T-cell (primary cell): ENCODE data around the gene MUC4. TPM values are rescaled to one million over a fixed set of nuclear protein-coding genes. Genes with fewer than 3 reads are reported as not detected.

Source experiments
- ATAC-seq, 4 experiments: fragments of 200-7000 bp in 3 of 4; fragments of 150-1000 bp in 1 of 4; cut with Tn5 transposase; replicated peaks in 1 of 4; 1 replicate in 3 of 4; 2 replicates in 1 of 4; pipeline ENCODE4 v1.10.0; 2021; ENCODE audit warnings: moderate library complexity in 3 of 4, mild to moderate bottlenecking in 2 of 4, moderate number of reproducible peaks in 1 of 4
- CTCF ChIA-PET, 2 donors: fragments of 300-600 bp; sonication (Branson Sonifier 250); formaldehyde crosslinking; loops; one replicate each; lab custom pipeline; 2022; ENCODE audit warnings: antibody characterized with exemption in 2 of 2; lab: Charles Lee
- POLR2A ChIA-PET, 2 donors: fragments of 300-600 bp; sonication (Branson Sonifier 250); formaldehyde crosslinking; loops; one replicate each; lab custom pipeline; 2022; ENCODE audit warnings: antibody characterized with exemption in 2 of 2; lab: Charles Lee
- DNase-seq, 35 experiments: peaks; one replicate each; pipeline versions ENCODE4 v3.0.0 to v3.0.0-alpha.2; 2013 to 2023
- H3K27ac ChIP-seq: one replicate; pipeline ENCODE4 v1.5.1; 2013; ENCODE audit warnings: low read length
- H3K27me3 ChIP-seq, 2 experiments: replicated peaks in 1 of 2; 1 replicate in 1 of 2; 2 replicates in 1 of 2; pipeline versions ENCODE4 v1.6.1 to v1.7.0; 2013; ENCODE audit warnings: low read length in 1 of 2, mixed read lengths in 1 of 2; ENCODE audit not compliant: control insufficient read depth in 2 of 2, insufficient read depth in 2 of 2; ENCODE audit errors: extremely low read depth in 1 of 2
- H3K36me3 ChIP-seq, 2 donors: 1 replicate in 1 of 2; 2 replicates in 1 of 2; pipeline versions ENCODE4 v1.6.1 to v1.7.0; 2013; ENCODE audit warnings: low read length in 1 of 2; ENCODE audit not compliant: control insufficient read depth in 2 of 2, insufficient read depth in 1 of 2; ENCODE audit errors: extremely low read depth in 1 of 2
- H3K4me1 ChIP-seq, 2 experiments: 1 replicate in 1 of 2; 2 replicates in 1 of 2; pipeline versions ENCODE4 v1.6.1 to v1.7.0; 2013; ENCODE audit warnings: low read length in 2 of 2, mixed read lengths in 1 of 2; ENCODE audit not compliant: insufficient read depth in 2 of 2, control insufficient read depth in 1 of 2; ENCODE audit errors: extremely low read depth in 1 of 2
- H3K4me3 ChIP-seq, 2 donors: 1 replicate in 1 of 2; 2 replicates in 1 of 2; pipeline versions ENCODE4 v1.5.1 to v1.7.0; 2013; ENCODE audit warnings: mild to moderate bottlenecking in 2 of 2, low read length in 1 of 2, moderate library complexity in 1 of 2; ENCODE audit not compliant: control insufficient read depth in 1 of 2; ENCODE audit errors: extremely low read depth in 1 of 2
- H3K9me3 ChIP-seq: 2 replicates; pipeline ENCODE4 v1.7.0; 2013
- H3K27ac Mint-ChIP-seq, 2 donors: one replicate each; pipeline ENCODE4 v1.8.0; 2020 to 2021; ENCODE audit warnings: mild to moderate bottlenecking in 2 of 2, mixed read lengths in 2 of 2
- H3K27me3 Mint-ChIP-seq, 2 donors: one replicate each; pipeline ENCODE4 v1.8.0; 2021 to 2022; ENCODE audit warnings: mixed read lengths in 2 of 2
- H3K36me3 Mint-ChIP-seq: one replicate; pipeline ENCODE4 v1.8.0; 2021; ENCODE audit warnings: mixed read lengths
- H3K4me1 Mint-ChIP-seq, 3 donors: one replicate each; pipeline ENCODE4 v1.8.0; 2020 to 2022; ENCODE audit warnings: mixed read lengths in 3 of 3, mild to moderate bottlenecking in 1 of 3
- H3K4me3 Mint-ChIP-seq, 3 donors: one replicate each; pipeline ENCODE4 v1.8.0; 2020 to 2022; ENCODE audit warnings: mild to moderate bottlenecking in 3 of 3, mixed read lengths in 3 of 3, moderate library complexity in 3 of 3
- H3K9me3 Mint-ChIP-seq, 3 donors: one replicate each; pipeline ENCODE4 v1.8.0; 2020 to 2022; ENCODE audit warnings: mixed read lengths in 3 of 3
- WGBS: methylation state at CpG from one replicate; pipeline ENCODE4 v1.1.5; 2013; ENCODE audit warnings: missing lambda C conversion rate; ENCODE audit not compliant: insufficient coverage; 5-methylcytosine and 5-hydroxymethylcytosine counted together
- total RNA-seq, 35 experiments: library from RNA in 6 of 35; stranded (reverse) in 6 of 35; fragments of 120-200 nt in 1 of 35; gene quantifications; one replicate each; pipeline versions ENCODE4 v1.2.1 to v1.2.4 and lab custom pipeline; 2013 to 2026

MUC4 gene
- total RNA-seq, 5 donors from 2014 or later (not counting 1 experiment from before 2014, with no cell fraction given): 0.03 to 0.16 (median 0.05) TPM; not detected in 1

DNA sequence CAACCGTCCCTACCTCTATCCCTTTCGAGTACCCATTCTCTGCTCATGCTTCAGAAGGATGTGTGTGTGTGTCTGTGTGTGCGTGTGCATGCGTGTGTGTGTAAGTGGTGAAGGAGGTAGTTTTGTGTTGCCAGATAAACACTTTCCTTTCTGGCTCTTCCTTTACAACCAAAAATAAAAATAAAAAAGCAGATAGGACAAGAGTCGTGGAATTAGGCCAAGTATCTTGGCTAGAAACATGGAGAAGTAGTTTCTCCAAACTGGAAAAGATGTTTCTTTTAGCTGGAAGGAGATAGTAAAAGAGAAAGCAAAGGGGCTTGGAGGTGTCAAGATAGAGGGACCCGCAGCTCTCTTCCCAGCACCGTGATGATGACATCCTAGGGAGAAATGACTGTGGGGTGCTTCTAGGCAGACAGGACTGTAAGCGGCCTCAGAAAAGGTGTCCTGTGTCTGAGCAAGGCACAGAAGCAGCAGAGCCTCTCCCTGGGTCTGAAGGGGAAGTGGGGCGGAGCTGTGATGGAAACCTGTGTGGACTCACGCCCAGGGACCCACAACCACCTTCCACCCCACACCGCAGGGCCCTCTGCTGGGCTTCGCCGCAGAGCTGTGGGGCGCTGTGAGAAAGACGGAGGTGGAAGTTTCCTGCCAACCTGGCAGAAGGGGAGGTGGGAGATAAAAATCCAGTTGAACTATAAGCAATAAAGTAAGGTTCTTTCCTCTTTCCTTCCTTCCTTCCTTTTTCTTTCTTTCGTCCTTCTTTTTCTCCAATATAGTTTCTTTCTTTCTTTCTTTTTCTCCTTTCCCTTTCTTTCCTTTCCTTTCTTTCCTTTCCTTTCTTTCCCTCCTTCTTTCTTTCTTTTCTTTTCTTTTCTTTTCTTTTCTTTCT lies 55.7 kb downstream of the MUC4 start:
- Mint-ChIP-seq H3K27ac (no peak overlapping the region), H3K4me3 (no peak overlapping the region), H3K27me3 (peaks cover 25 to 39% of the 10 kb centered on the region in 2 donors), H3K9me3 (no peaks in the 10 kb centered on the region), H3K36me3 (no peaks in the 10 kb centered on the region), H3K4me1 (peaks cover 0 to 5% (median 2%) of the 10 kb centered on the region in 3 donors)
- POLR2A ChIA-PET: no interaction called here
- H3K4me3 ChIP-seq: no peak overlapping the region
- peak in 22 of 35 experiments; percentile 11 to 59 (median 30) for DNase-seq
- no peaks in the 10 kb centered on the region for H3K36me3 ChIP-seq
- peaks cover 0 to 5% of the 10 kb centered on the region in 2 experiments for H3K4me1 ChIP-seq
- H3K27me3 ChIP-seq: peaks cover 0 to 49% of the 10 kb centered on the region in 2 experiments
- peak; percentile 43 to 69 (median 51) for ATAC-seq
- CTCF ChIA-PET: interaction anchor here in 1 of 2 donors (0.6 kb wide), 1 partner anchor 97 kb away, joined by 3 read pairs; no protein-coding TSS in a partner anchor
- no peaks in the 10 kb centered on the region for H3K9me3 ChIP-seq
- WGBS: 65% methylated on average over 4 of the region's 16 CpGs
- no peak overlapping the region for H3K27ac ChIP-seq

DNA sequence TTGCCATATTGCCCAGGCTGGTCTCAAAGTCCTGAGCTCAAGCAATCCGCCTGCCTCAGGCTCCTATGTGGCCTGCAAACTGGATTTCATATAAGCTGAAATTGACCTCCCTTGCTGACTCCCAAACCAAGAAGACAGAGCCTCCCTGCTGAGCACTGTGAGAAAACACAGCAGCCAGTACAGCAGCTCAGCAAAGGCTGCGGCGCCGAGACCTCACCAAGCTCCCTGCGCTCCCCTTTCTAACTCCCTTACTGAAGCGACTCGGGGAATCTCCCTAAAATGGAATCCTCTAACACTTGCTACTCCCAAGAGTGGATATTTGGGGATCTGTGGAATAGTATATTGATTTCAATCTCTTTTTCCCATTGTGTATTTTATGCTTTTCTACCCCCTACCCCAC lies 56.3 kb downstream of the MUC4 start:
- peak in 1 of 35 experiments; percentile 10 for DNase-seq
- no peaks in the 10 kb centered on the region for H3K36me3 Mint-ChIP-seq
- Histone ChIP-seq H3K27ac (no peak overlapping the region), H3K27me3 (peaks cover 0 to 42% of the 10 kb centered on the region in 2 experiments), H3K4me1 (peaks cover 0 to 5% of the 10 kb centered on the region in 2 experiments), H3K4me3 (no peak overlapping the region), H3K36me3 (no peaks in the 10 kb centered on the region), H3K9me3 (no peaks in the 10 kb centered on the region)
- ChIA-PET POLR2A (interaction anchor here in 1 of 2 donors (0.5 kb wide), 1 partner anchor 702 kb away, joined by 4 read pairs; no protein-coding TSS in a partner anchor), CTCF (no interaction called here)
- H3K27me3 Mint-ChIP-seq: peaks cover 20 to 33% of the 10 kb centered on the region in 2 donors
- WGBS: 100% methylated on average over 1 of the region's 7 CpGs
- no peak overlapping the region for H3K27ac Mint-ChIP-seq
- no peak for ATAC-seq
- H3K9me3 Mint-ChIP-seq: no peaks in the 10 kb centered on the region
- no peak overlapping the region for H3K4me3 Mint-ChIP-seq
- H3K4me1 Mint-ChIP-seq: peaks cover 0 to 5% (median 2%) of the 10 kb centered on the region in 3 donors

DNA sequence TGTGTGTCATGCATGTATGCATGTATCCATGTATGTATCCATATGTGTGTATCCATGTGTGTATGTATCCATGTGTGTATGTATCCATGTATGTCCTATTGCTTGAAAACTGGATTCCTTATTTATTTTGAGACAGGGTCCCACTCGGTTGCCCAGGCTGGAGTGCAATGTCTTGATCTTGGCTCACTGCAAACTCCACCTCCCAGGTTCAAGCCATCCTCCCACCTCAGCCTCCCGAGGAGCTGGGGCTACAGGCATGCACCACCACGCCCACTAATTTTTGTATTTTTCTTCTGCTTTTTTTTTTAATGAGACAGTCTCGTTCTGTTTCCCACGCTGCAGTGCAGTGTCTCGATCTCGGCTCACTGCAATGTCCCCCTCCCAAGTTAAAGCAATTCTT lies 56.8 kb downstream of the MUC4 start:
- 85% methylated on average over 3 of the region's 7 CpGs for WGBS
- CTCF ChIA-PET: no interaction called here

DNA sequence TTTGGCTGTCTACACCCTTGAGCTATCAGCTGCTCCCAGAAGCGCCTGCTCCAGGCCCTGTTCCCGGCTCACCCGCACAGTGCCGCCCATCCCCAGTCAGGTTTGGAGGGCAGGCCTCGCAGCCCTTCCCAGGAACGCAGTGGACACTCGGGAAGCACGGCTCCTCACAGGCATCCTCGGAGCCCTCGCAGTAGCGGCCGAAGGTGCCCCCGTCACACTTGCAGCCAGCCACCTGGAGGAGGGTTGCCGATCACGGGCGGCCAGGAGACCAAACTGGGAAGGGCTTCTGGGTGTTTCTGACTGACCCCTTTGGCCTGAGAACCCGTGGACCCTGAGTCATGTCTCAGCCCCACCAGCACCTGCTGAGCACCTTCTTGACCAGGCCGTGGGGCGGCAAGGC lies 57.6 kb downstream of the MUC4 start:
- Mint-ChIP-seq H3K27me3 (peaks cover 8 to 20% of the 10 kb centered on the region in 2 donors), H3K9me3 (no peaks in the 10 kb centered on the region), H3K4me3 (no peak overlapping the region), H3K27ac (no peak overlapping the region), H3K36me3 (no peaks in the 10 kb centered on the region), H3K4me1 (peaks cover 0 to 5% (median 2%) of the 10 kb centered on the region in 3 donors)
- 94% methylated on average over 19 of the region's 19 CpGs for WGBS
- Histone ChIP-seq H3K36me3 (no peaks in the 10 kb centered on the region), H3K4me3 (no peak overlapping the region), H3K4me1 (peaks cover 0 to 5% of the 10 kb centered on the region in 2 experiments), H3K9me3 (no peaks in the 10 kb centered on the region), H3K27ac (no peak overlapping the region), H3K27me3 (peaks cover 0 to 37% of the 10 kb centered on the region in 2 experiments)
- CTCF ChIA-PET: interaction anchor here in 1 of 2 donors (0.6 kb wide), 1 partner anchor 282 kb away, joined by 3 read pairs; no protein-coding TSS in a partner anchor
- POLR2A ChIA-PET: no interaction called here
- DNase-seq (peak in 1 of 35 experiments; percentile 13), ATAC-seq (no peak)

More for the DNA sequence above, 56.8 kb downstream of the MUC4 start:
- H3K4me1 ChIP-seq: peaks cover 0 to 5% of the 10 kb centered on the region in 2 experiments
- Mint-ChIP-seq H3K9me3 (no peaks in the 10 kb centered on the region), H3K27ac (no peak overlapping the region), H3K27me3 (peaks cover 15 to 28% of the 10 kb centered on the region in 2 donors), H3K36me3 (no peaks in the 10 kb centered on the region), H3K4me1 (peaks cover 0 to 5% (median 2%) of the 10 kb centered on the region in 3 donors), H3K4me3 (no peak overlapping the region)
- H3K4me3 ChIP-seq: no peak overlapping the region
- no peaks in the 10 kb centered on the region for H3K36me3 ChIP-seq
- POLR2A ChIA-PET: interaction anchor here in 1 of 2 donors (0.5 kb wide), 1 partner anchor 703 kb away, joined by 4 read pairs; no protein-coding TSS in a partner anchor
- peaks cover 0 to 39% of the 10 kb centered on the region in 2 experiments for H3K27me3 ChIP-seq
- no peak overlapping the region for H3K27ac ChIP-seq
- ATAC-seq (no peak), DNase-seq (no peak)
- H3K9me3 ChIP-seq: no peaks in the 10 kb centered on the region

DNA sequence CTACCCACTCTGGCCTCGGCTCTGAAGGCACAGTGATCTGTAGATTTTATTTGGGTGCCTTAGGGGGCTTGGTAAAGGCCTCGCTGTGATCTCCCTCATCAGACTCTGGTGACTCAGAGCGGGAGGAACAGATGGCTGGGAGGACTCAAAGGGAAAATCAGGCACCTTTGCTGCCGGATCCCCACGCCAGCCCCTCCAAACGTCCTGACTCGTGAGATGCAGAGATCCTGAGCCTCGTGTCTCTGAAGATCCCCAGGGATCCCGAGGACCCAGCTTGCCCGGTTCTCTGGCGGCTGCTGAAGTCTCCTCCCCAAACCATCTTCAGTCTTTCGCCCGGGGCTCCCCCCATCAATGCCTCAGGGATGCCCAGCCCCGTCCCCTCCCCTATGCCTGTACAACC lies 58.1 kb downstream of the MUC4 start:
- Mint-ChIP-seq H3K4me1 (peaks cover 4 to 9% (median 6%) of the 10 kb centered on the region in 3 donors), H3K36me3 (no peaks in the 10 kb centered on the region), H3K4me3 (no peak overlapping the region), H3K9me3 (no peaks in the 10 kb centered on the region), H3K27ac (no peak overlapping the region), H3K27me3 (peaks cover 8 to 16% of the 10 kb centered on the region in 2 donors)
- no peaks in the 10 kb centered on the region for H3K36me3 ChIP-seq
- peak in 1 of 35 experiments; percentile 1 for DNase-seq
- H3K9me3 ChIP-seq: no peaks in the 10 kb centered on the region
- peaks cover 0 to 36% of the 10 kb centered on the region in 2 experiments for H3K27me3 ChIP-seq
- ATAC-seq: no peak
- no peak overlapping the region for H3K4me3 ChIP-seq
- POLR2A ChIA-PET: no interaction called here
- peaks cover 0 to 5% of the 10 kb centered on the region in 2 experiments for H3K4me1 ChIP-seq
- CTCF ChIA-PET: no interaction called here
- 83% methylated on average over 13 of the region's 14 CpGs for WGBS
- H3K27ac ChIP-seq: no peak overlapping the region

DNA sequence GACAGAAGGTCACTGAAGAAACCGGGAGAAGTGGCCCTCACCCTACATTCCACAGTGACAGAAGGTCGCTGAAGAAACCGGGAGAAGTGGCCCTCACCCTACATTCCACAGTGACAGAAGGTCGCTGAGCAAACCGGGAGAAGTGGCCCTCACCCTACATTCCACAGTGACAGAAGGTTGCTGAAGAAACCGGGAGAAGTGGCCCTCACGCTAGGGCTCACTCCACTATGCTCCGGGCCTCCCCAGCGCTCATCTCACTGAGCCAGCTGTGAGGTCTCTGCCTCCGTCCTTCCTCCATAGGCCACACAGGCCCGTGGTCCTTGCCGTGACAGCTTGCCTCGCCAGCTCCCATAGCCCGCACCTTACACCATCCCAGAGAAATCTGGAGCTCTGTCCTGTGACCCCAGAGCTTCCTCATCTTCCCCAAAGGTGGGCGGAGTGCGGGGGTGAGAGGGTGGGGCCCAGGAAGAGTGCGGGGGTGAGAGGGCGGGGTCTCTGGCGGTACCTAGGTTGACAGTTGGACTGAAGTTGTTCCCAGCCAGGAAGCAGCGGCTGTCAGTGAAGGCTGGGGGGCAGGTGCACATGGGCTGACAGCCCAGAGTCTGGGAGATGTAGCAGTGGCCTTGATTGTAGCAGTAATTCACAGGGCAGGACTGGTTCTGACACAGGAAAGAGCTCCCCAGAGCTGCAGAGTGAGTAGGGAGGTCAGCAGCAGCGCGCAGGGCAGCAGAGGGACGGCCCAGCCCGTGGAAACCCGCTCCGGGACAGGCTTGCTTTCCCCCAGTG lies 59.0 kb downstream of the MUC4 start:
- Mint-ChIP-seq H3K9me3 (no peaks in the 10 kb centered on the region), H3K4me1 (peaks cover 9 to 10% (median 10%) of the 10 kb centered on the region in 3 donors), H3K36me3 (no peaks in the 10 kb centered on the region), H3K4me3 (no peak overlapping the region), H3K27ac (no peak overlapping the region), H3K27me3 (peaks cover 4 to 10% of the 10 kb centered on the region in 2 donors)
- peaks cover 0 to 34% of the 10 kb centered on the region in 2 experiments for H3K27me3 ChIP-seq
- no peak overlapping the region for H3K4me3 ChIP-seq
- ChIA-PET POLR2A (no interaction called here), CTCF (no interaction called here)
- no peak overlapping the region for H3K27ac ChIP-seq
- H3K9me3 ChIP-seq: no peaks in the 10 kb centered on the region
- ATAC-seq (no peak), DNase-seq (no peak)
- 83% methylated on average over 16 of the region's 26 CpGs for WGBS
- H3K36me3 ChIP-seq: no peaks in the 10 kb centered on the region
- peaks cover 0 to 13% of the 10 kb centered on the region in 2 experiments for H3K4me1 ChIP-seq
